Transverse colon (tissue), 4 donors: Measurements from ENCODE around the gene RTN4RL1. TPM values are rescaled to one million over a fixed set of nuclear protein-coding genes. Genes with fewer than 3 reads are reported as not detected.

Source experiments
- DNase-seq: peaks from one replicate; pipeline ENCODE4 v3.0.0-alpha.2; 2019
- H3K27ac ChIP-seq, 4 donors: fragments of 200-600 bp; sonication (generic); 2 replicates each; pipeline ENCODE4 v1.5.1; 2016 to 2018; ENCODE audit warnings: inconsistent platforms in 4 of 4
- H3K27me3 ChIP-seq: fragments of 200-600 bp; sonication (generic); 2 replicates; pipeline ENCODE4 v1.5.1; 2017; ENCODE audit warnings: inconsistent platforms
- H3K36me3 ChIP-seq, 4 donors: fragments of 200-600 bp; sonication (generic); 2 replicates each; pipeline ENCODE4 v1.5.1; 2017 to 2019; ENCODE audit warnings: inconsistent platforms in 4 of 4
- H3K4me1 ChIP-seq, 4 donors: fragments of 200-600 bp; sonication (generic); 2 replicates each; pipeline ENCODE4 v1.5.1; 2017 to 2020; ENCODE audit warnings: inconsistent platforms in 4 of 4
- H3K4me3 ChIP-seq, 4 donors: fragments of 200-600 bp; sonication (generic); 1 replicate in 1 of 4; 2 replicates in 3 of 4; pipeline versions ENCODE4 v1.5.1 to v1.6.1; 2017 to 2019; ENCODE audit warnings: inconsistent platforms in 4 of 4
- H3K9me3 ChIP-seq, 2 donors: fragments of 200-600 bp; sonication (generic); 2 replicates each; pipeline ENCODE4 v1.5.1; 2017 to 2019; ENCODE audit warnings: inconsistent platforms in 2 of 2
- CTCF ChIP-seq, 5 experiments: fragments of 200-600 bp in 3 of 5; fragments of 450-650 bp in 2 of 5; sonication (generic) in 3 of 5; IDR thresholded peaks; 1 replicate in 2 of 5; 2 replicates in 3 of 5; pipeline ENCODE4 v1.5.1; 2016 to 2017; ENCODE audit warnings: antibody characterized with exemption in 5 of 5, inconsistent platforms in 3 of 5, mild to moderate bottlenecking in 2 of 5, moderate library complexity in 1 of 5
- EP300 ChIP-seq: sonication (generic); formaldehyde crosslinking; IDR thresholded peaks from one replicate; pipeline ENCODE4 v1.6.1; 2017; ENCODE audit warnings: antibody characterized with exemption, low read depth
- POLR2A ChIP-seq: fragments of 450-650 bp; IDR thresholded peaks from one replicate; pipeline ENCODE4 v1.6.1; 2016; ENCODE audit warnings: antibody characterized with exemption, mild to moderate bottlenecking, moderate library complexity
- POLR2AphosphoS5 ChIP-seq, 3 donors: sonication (generic); formaldehyde crosslinking; IDR thresholded peaks; one replicate each; pipeline ENCODE4 v1.6.1; 2016; ENCODE audit warnings: antibody characterized with exemption in 3 of 3
- WGBS, 2 donors: methylation state at CpG; one replicate each; pipeline ENCODE4 v1.1.5; 2018; ENCODE audit warnings: low coverage in 1 of 2; 5-methylcytosine and 5-hydroxymethylcytosine counted together
- in situ Hi-C, 4 donors: fragments of 200-750 bp; cut with MboI; loops; one replicate each; pipeline versions ENCODE4 v1.15.0 to v1.15.1; 2017; ENCODE audit warnings: low sequenced_read_pairs in 3 of 4, low pct_ligation_motif_present in 1 of 4, low pct_unique_long_range_greater_than_20kb in 1 of 4
- intact Hi-C: fragments of 100-400 bp; cut with DNase I; formaldehyde crosslinking; loops from one replicate; pipeline ENCODE4 v1.15.1; 2023; ENCODE audit warnings: low total_unique reads
- total RNA-seq, 4 donors: library from RNA; depleted of rRNA; stranded (reverse); fragments of >200 nt; gene quantifications; one replicate each; pipeline ENCODE4 v1.1.0, GENCODE V29; 2016

The RTN4RL1 gene
- total RNA-seq, 4 donors from 2014 or later = 0.27 to 0.60 (median 0.48) TPM; not detected in 1

- no peak for DNase-seq
- Histone ChIP-seq H3K27ac (no peak overlapping the region), H3K9me3 (no peaks in the 10 kb centered on the region), H3K36me3 (no peaks in the 10 kb centered on the region), H3K4me3 (no peak overlapping the region), H3K27me3 (peaks cover 32% of the 10 kb centered on the region), H3K4me1 (peaks cover 21 to 42% (median 30%) of the 10 kb centered on the region in 4 donors)
- TF ChIP-seq CTCF (IDR thresholded peaks at IDR 0.05) (no peak), POLR2AphosphoS5 (IDR thresholded peaks at IDR 0.05) (no peak), POLR2A (no peak), EP300 (no peak)
- intact Hi-C loops (no loop called here), in situ Hi-C loops (loop anchor here in 3 of 4 donors (25.0 kb wide), 3 partner anchors 335 to 385 kb away; partner anchors contain the start of genes PRPF8 (in 1 of the 3), TLCD2 (in 1 of the 3) and WDR81 (in 1 of the 3))
- WGBS, 2 donors = 90 to 94% methylated on average over 6 of the region's 6 CpGs
These were observed 22.5 kb upstream of the RTN4RL1 start for GRCh38 chr17:2047590-2047989.

GRCh38 chr17:2044263-2044894 is 19.2 kb upstream of the RTN4RL1 start:
- no peak overlapping the region for H3K27ac ChIP-seq
- intact Hi-C loops (no loop called here), in situ Hi-C loops (loop anchor here in 3 of 4 donors (25.0 kb wide), 3 partner anchors 332 to 382 kb away; partner anchors contain the start of genes PRPF8 (in 1 of the 3), TLCD2 (in 1 of the 3) and WDR81 (in 1 of the 3))
- no peaks in the 10 kb centered on the region for H3K36me3 ChIP-seq
- 98% methylated on average over 5 of the region's 5 CpGs; no CpG with 5 or more reads in 1 of the 2 donors for WGBS, 2 donors
- no peak overlapping the region for H3K4me3 ChIP-seq
- peaks cover 11% of the 10 kb centered on the region for H3K27me3 ChIP-seq
- no peak for DNase-seq
- H3K4me1 ChIP-seq = peaks cover 16 to 32% (median 22%) of the 10 kb centered on the region in 4 donors
- TF ChIP-seq POLR2A = no peak
- no peak for TF ChIP-seq POLR2AphosphoS5 (IDR thresholded peaks at IDR 0.05)
- H3K9me3 ChIP-seq = no peaks in the 10 kb centered on the region

GRCh38 chr17:2043785-2044184 is 18.7 kb upstream of the RTN4RL1 start:
- Histone ChIP-seq H3K27ac (no peak overlapping the region), H3K4me1 (peaks cover 11 to 26% (median 16%) of the 10 kb centered on the region in 4 donors), H3K27me3 (peaks cover 11% of the 10 kb centered on the region), H3K9me3 (no peaks in the 10 kb centered on the region), H3K4me3 (no peak overlapping the region), H3K36me3 (no peaks in the 10 kb centered on the region)
- intact Hi-C loops = no loop called here
- in situ Hi-C loops = loop anchor here in 3 of 4 donors (25.0 kb wide), 3 partner anchors 331 to 381 kb away; partner anchors contain the start of genes PRPF8 (in 1 of the 3), TLCD2 (in 1 of the 3) and WDR81 (in 1 of the 3)
- DNase-seq = no peak
- WGBS, 2 donors = 89 to 100% methylated on average over 2 to 6 of the region's 6 CpGs
- no peak for TF ChIP-seq POLR2AphosphoS5 (IDR thresholded peaks at IDR 0.05)
- no peak for TF ChIP-seq EP300
- no peak for TF ChIP-seq POLR2A
- TF ChIP-seq CTCF (IDR thresholded peaks at IDR 0.05) = no peak

GRCh38 chr17:2042933-2043332 is 17.8 kb upstream of the RTN4RL1 start:
- Histone ChIP-seq H3K4me1 (peaks cover 8 to 20% (median 15%) of the 10 kb centered on the region in 4 donors), H3K4me3 (peak overlapping the region in 2 of 4 donors; percentile 79 to 91), H3K36me3 (no peaks in the 10 kb centered on the region), H3K27me3 (peaks cover 3% of the 10 kb centered on the region), H3K9me3 (no peaks in the 10 kb centered on the region), H3K27ac (peak overlapping the region; percentile 81 to 94 (median 91))
- in situ Hi-C loops = loop anchor here in 3 of 4 donors (25.0 kb wide), 3 partner anchors 331 to 381 kb away; partner anchors contain the start of genes PRPF8 (in 1 of the 3), TLCD2 (in 1 of the 3) and WDR81 (in 1 of the 3)
- WGBS, 2 donors = 84 to 100% methylated on average over 1 to 5 of the region's 5 CpGs
- intact Hi-C loops = no loop called here
- DNase-seq = no peak
- TF ChIP-seq POLR2A (no peak), POLR2AphosphoS5 (IDR thresholded peaks at IDR 0.05) (no peak), CTCF (IDR thresholded peaks at IDR 0.05) (no peak), EP300 (no peak)
